PFSK-1 (cell line): ENCODE results near the gene HOXD10.

ENCODE experiments used
- FOXP2 ChIP-seq: optimal IDR thresholded peaks from 2 replicates; pipeline ENCODE3; 2011; ENCODE audit warnings: borderline replicate concordance, control low read depth, inconsistent platforms; ENCODE audit not compliant: insufficient read depth; ENCODE audit errors: extremely low read length, extremely low read depth
- POLR2AphosphoS5 ChIP-seq: IDR thresholded peaks from 2 replicates; pipeline ENCODE4 v1.6.1; 2012; ENCODE audit warnings: low read depth, mild to moderate bottlenecking, control low read depth, low read length, moderate library complexity
- SIN3A ChIP-seq: IDR thresholded peaks from 2 replicates; pipeline ENCODE4 v1.6.1; 2012; ENCODE audit warnings: mild to moderate bottlenecking, low read length, moderate library complexity, borderline replicate concordance; ENCODE audit not compliant: insufficient read depth
- TAF1 ChIP-seq: IDR thresholded peaks from 2 replicates; pipeline ENCODE4 v1.6.1; 2012; ENCODE audit warnings: low read length, control low read depth, borderline replicate concordance; ENCODE audit not compliant: insufficient read depth
- TF ChIP-seq, protein P1 (sequence below), 2 experiments: IDR thresholded peaks; 2 replicates each; pipeline versions ENCODE4 v1.6.1 to v1.8.0; 2011 to 2012; ENCODE audit warnings: low read depth in 2 of 2, low read length in 2 of 2, control low read depth in 1 of 2, inconsistent platforms in 1 of 2, mild to moderate bottlenecking in 1 of 2, moderate library complexity in 1 of 2; ENCODE audit not compliant: insufficient read depth in 1 of 2

DNA sequence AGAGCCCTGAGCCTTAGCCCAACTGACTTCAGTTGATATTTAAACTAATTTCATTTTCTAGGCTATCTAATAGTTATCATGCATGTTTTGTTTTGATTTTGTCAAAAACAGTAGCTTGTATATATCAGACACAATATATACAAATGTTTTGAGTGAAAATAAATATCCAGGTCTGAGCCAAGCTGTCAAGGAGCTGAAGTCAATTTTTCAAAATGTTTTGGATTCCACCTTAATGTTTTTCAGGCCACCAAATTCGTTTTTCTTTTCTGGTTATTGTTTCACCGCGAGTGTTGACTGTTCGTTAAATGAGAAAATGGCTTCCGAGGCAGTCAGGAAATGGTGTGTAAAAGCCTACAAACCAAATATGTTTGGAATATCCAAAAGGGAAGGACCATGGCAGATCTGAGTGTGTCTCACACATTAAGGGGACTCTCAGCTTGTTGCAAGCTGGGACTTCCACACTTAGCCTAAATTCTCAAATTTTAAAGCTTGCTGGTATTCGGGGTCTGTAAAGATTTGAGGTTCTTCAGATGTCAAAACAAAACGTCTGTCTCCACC is 14.2 kb upstream of the HOXD10 start:
- TF ChIP-seq TAF1 = no peak
- TF ChIP-seq, protein P1, sequence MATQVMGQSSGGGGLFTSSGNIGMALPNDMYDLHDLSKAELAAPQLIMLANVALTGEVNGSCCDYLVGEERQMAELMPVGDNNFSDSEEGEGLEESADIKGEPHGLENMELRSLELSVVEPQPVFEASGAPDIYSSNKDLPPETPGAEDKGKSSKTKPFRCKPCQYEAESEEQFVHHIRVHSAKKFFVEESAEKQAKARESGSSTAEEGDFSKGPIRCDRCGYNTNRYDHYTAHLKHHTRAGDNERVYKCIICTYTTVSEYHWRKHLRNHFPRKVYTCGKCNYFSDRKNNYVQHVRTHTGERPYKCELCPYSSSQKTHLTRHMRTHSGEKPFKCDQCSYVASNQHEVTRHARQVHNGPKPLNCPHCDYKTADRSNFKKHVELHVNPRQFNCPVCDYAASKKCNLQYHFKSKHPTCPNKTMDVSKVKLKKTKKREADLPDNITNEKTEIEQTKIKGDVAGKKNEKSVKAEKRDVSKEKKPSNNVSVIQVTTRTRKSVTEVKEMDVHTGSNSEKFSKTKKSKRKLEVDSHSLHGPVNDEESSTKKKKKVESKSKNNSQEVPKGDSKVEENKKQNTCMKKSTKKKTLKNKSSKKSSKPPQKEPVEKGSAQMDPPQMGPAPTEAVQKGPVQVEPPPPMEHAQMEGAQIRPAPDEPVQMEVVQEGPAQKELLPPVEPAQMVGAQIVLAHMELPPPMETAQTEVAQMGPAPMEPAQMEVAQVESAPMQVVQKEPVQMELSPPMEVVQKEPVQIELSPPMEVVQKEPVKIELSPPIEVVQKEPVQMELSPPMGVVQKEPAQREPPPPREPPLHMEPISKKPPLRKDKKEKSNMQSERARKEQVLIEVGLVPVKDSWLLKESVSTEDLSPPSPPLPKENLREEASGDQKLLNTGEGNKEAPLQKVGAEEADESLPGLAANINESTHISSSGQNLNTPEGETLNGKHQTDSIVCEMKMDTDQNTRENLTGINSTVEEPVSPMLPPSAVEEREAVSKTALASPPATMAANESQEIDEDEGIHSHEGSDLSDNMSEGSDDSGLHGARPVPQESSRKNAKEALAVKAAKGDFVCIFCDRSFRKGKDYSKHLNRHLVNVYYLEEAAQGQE (IDR thresholded peaks at IDR 0.05; ENCODE audit: insufficient read depth in 1 of 2, low read depth in 2 of 2, low read length in 2 of 2) = no peak
- TF ChIP-seq POLR2AphosphoS5 = no peak
- TF ChIP-seq SIN3A = no peak
- TF ChIP-seq FOXP2 = no peak
